Esophagus squamous epithelium (tissue), 5 donors: ENCODE measurements around the gene CAMK1G. TPM values are rescaled to one million over a fixed set of nuclear protein-coding genes. Genes with fewer than 3 reads are reported as not detected.

Source experiments
- DNase-seq: peaks from one replicate; lab custom pipeline; 2025; lab: John Stamatoyannopoulos, UW
- H3K27ac ChIP-seq, 4 donors: fragments of 200-600 bp; sonication (generic); one replicate each; pipeline ENCODE4 v1.5.1; 2016 to 2019; ENCODE audit warnings: mild to moderate bottlenecking in 1 of 4
- H3K27me3 ChIP-seq, 4 donors: fragments of 200-600 bp; sonication (generic); 1 replicate in 3 of 4; 2 replicates in 1 of 4; pipeline versions ENCODE4 v1.5.1 to v1.6.0; 2017 to 2021; ENCODE audit warnings: antibody characterized with exemption in 1 of 4
- H3K36me3 ChIP-seq, 3 donors: fragments of 200-600 bp; sonication (generic); one replicate each; pipeline ENCODE4 v1.5.1; 2016 to 2019
- H3K4me1 ChIP-seq, 3 donors: fragments of 200-600 bp; sonication (generic); one replicate each; pipeline ENCODE4 v1.5.1; 2017 to 2019
- H3K4me3 ChIP-seq, 4 donors: fragments of 200-600 bp; sonication (generic); 1 replicate in 3 of 4; 2 replicates in 1 of 4; pipeline ENCODE4 v1.5.1; 2016 to 2019; ENCODE audit warnings: mild to moderate bottlenecking in 2 of 4, moderate library complexity in 1 of 4
- H3K9me3 ChIP-seq, 3 donors: fragments of 200-600 bp; sonication (generic); one replicate each; pipeline ENCODE4 v1.5.1; 2016 to 2019
- CTCF ChIP-seq, 6 experiments: fragments of 450-650 bp in 4 of 6; fragments of 200-600 bp in 2 of 6; sonication (generic) in 2 of 6; IDR thresholded peaks; one replicate each; pipeline ENCODE4 v1.5.1; 2016 to 2019; ENCODE audit warnings: antibody characterized with exemption in 6 of 6, mild to moderate bottlenecking in 4 of 6, moderate library complexity in 4 of 6
- POLR2A ChIP-seq, 4 donors: fragments of 450-650 bp; IDR thresholded peaks; one replicate each; pipeline ENCODE4 v1.6.1; 2017; ENCODE audit warnings: antibody characterized with exemption in 4 of 4, mild to moderate bottlenecking in 4 of 4, moderate library complexity in 3 of 4
- WGBS, 2 donors: methylation state at CpG; one replicate each; pipeline ENCODE4 v1.1.5; 2018; 5-methylcytosine and 5-hydroxymethylcytosine counted together
- intact Hi-C: fragments of 100-400 bp; cut with DNase I; formaldehyde crosslinking; loops from one replicate; pipeline ENCODE4 v1.15.0; 2022
- total RNA-seq, 4 donors: library from RNA; depleted of rRNA; stranded (reverse); fragments of >200 nt; gene quantifications; one replicate each; pipeline ENCODE4 v1.1.0, GENCODE V29; 2016
- donor health status: DM: yes; HTN: yes; CAD: no.

Gene CAMK1G
- total RNA-seq, 4 donors from 2014 or later = 0.19 TPM; not detected in 3

GRCh38 chr1:209587789-209588188 lies 4.3 kb downstream of the CAMK1G start:
- peaks cover 7 to 21% (median 8%) of the 10 kb centered on the region in 3 donors for H3K4me1 ChIP-seq
- DNase-seq = no peak
- intact Hi-C loops = no loop called here
- H3K9me3 ChIP-seq = no peaks in the 10 kb centered on the region
- peaks cover 0 to 64% (median 3%) of the 10 kb centered on the region in 4 donors for H3K27me3 ChIP-seq
- 44 to 78% methylated on average over 2 to 3 of the region's 3 CpGs for WGBS, 2 donors
- TF ChIP-seq CTCF (IDR thresholded peaks at IDR 0.05) = no peak
- no peak for TF ChIP-seq POLR2A (IDR thresholded peaks at IDR 0.05)
- no peaks in the 10 kb centered on the region for H3K36me3 ChIP-seq
- H3K4me3 ChIP-seq = no peak overlapping the region
- H3K27ac ChIP-seq = no peak overlapping the region

- WGBS, 2 donors = 90 to 100% methylated on average over 2 of the region's 2 CpGs
- intact Hi-C loops = no loop called here
- no peak for DNase-seq
- Histone ChIP-seq H3K36me3 (no peaks in the 10 kb centered on the region), H3K9me3 (no peaks in the 10 kb centered on the region), H3K4me3 (no peak overlapping the region), H3K27ac (no peak overlapping the region), H3K27me3 (peaks cover 0 to 55% (median under 1%) of the 10 kb centered on the region in 4 donors), H3K4me1 (peaks cover 7 to 11% (median 8%) of the 10 kb centered on the region in 3 donors)
- TF ChIP-seq POLR2A (IDR thresholded peaks at IDR 0.05) = no peak
- TF ChIP-seq CTCF (IDR thresholded peaks at IDR 0.05) = no peak
Measured at GRCh38 chr1:209589440-209589839, 5.9 kb downstream of the CAMK1G start.

GRCh38 chr1:209589863-209590262 lies 6.3 kb downstream of the CAMK1G start:
- Histone ChIP-seq H3K9me3 (no peaks in the 10 kb centered on the region), H3K27ac (no peak overlapping the region), H3K27me3 (peaks cover 0 to 50% (median 0%) of the 10 kb centered on the region in 4 donors), H3K36me3 (no peaks in the 10 kb centered on the region), H3K4me3 (no peak overlapping the region), H3K4me1 (peaks cover 7 to 11% (median 8%) of the 10 kb centered on the region in 3 donors)
- 83 to 92% methylated on average over 6 of the region's 6 CpGs for WGBS, 2 donors
- TF ChIP-seq POLR2A (IDR thresholded peaks at IDR 0.05) (no peak), CTCF (IDR thresholded peaks at IDR 0.05) (no peak)
- intact Hi-C loops = no loop called here
- no peak for DNase-seq

GRCh38 chr1:209590405-209590804 lies 6.9 kb downstream of the CAMK1G start:
- TF ChIP-seq POLR2A (IDR thresholded peaks at IDR 0.05) (no peak), CTCF (IDR thresholded peaks at IDR 0.05) (peak in 1 of 6 experiments; percentile 46)
- H3K36me3 ChIP-seq = no peaks in the 10 kb centered on the region

GRCh38 chr1:209593747-209594146 lies 10.2 kb downstream of the CAMK1G start:
- H3K36me3 ChIP-seq = no peaks in the 10 kb centered on the region
- no peak overlapping the region for H3K4me3 ChIP-seq
- 58 to 71% methylated on average over 2 of the region's 2 CpGs for WGBS, 2 donors
- no peak for TF ChIP-seq POLR2A (IDR thresholded peaks at IDR 0.05)
- TF ChIP-seq CTCF (IDR thresholded peaks at IDR 0.05) = no peak
- no peaks in the 10 kb centered on the region for H3K4me1 ChIP-seq
- DNase-seq = no peak
- peaks cover 0 to 33% (median 0%) of the 10 kb centered on the region in 4 donors for H3K27me3 ChIP-seq
- intact Hi-C loops = no loop called here
- no peaks in the 10 kb centered on the region for H3K9me3 ChIP-seq
- no peak overlapping the region for H3K27ac ChIP-seq

More at GRCh38 chr1:209590405-209590804, 6.9 kb downstream of the CAMK1G start:
- peaks cover 0 to 48% (median 0%) of the 10 kb centered on the region in 4 donors for H3K27me3 ChIP-seq
- H3K9me3 ChIP-seq = no peaks in the 10 kb centered on the region
- no peak for DNase-seq
- WGBS, 2 donors = 60 to 77% methylated on average over 6 of the region's 6 CpGs
- H3K4me1 ChIP-seq = peaks cover 5 to 8% (median 6%) of the 10 kb centered on the region in 3 donors
- no peak overlapping the region for H3K4me3 ChIP-seq
- intact Hi-C loops = no loop called here
- no peak overlapping the region for H3K27ac ChIP-seq
